ENCODE data around the gene DOCK7. TPM values are rescaled to one million over a fixed set of nuclear protein-coding genes. Genes with fewer than 3 reads are reported as not detected.
"Not testable (repeated sequence)": the region's sequence is repeated elsewhere in the genome, so short reads cannot be mapped to it uniquely, and the experiment has no call there.

DOCK7 gene
- total and polyA plus RNA-seq, 5 experiments from 2014 or later, result 1.2 to 11.8 (median 3.1) TPM

DNA sequence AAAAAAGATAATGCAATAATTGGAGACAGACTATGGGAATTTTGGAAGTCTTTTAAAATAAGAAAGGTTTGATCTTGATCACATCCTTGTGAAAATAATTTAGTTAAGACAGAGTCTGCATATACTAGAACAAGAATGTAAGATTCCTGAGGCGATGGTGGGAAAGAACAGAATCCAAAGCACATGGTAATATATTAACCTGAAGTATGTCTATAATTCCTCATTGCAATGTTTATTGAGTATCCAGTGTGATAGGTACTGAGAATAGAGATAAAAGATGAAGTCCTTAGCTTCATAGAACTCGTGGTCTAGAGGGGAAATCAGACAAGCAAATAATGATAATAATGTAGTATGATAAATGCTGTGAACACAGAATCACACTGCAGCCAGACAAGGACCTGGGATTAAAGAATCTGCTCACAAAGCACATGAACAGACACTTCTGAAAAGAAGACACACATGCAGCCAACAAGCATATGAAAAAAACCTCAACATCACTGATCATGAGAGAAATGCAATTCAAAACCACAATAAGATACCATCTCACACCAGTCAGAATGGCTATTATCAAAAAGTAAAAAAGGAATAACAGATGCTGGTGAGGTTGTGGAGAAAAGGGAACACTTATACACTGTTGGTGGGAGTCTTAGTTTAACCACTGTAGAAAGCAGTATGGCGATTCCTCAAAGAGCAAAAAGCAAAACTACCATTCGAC lies 97.8 kb downstream of the DOCK7 start:
- POLR2A ChIA-PET, result no interaction called here
- Mint-ChIP-seq H3K27ac (no peak overlapping the region), H3K36me3 (peaks cover 0 to 26% (median 8%) of the 10 kb centered on the region in 3 donors), H3K27me3 (no peaks in the 10 kb centered on the region), H3K4me1 (peaks cover 0 to 2% (median 0%) of the 10 kb centered on the region in 4 donors), H3K9me3 (peaks cover 0 to 15% (median 0%) of the 10 kb centered on the region in 9 donors), H3K4me3 (no peak overlapping the region)
- no peak for ATAC-seq
- no peak for DNase-seq

DNA sequence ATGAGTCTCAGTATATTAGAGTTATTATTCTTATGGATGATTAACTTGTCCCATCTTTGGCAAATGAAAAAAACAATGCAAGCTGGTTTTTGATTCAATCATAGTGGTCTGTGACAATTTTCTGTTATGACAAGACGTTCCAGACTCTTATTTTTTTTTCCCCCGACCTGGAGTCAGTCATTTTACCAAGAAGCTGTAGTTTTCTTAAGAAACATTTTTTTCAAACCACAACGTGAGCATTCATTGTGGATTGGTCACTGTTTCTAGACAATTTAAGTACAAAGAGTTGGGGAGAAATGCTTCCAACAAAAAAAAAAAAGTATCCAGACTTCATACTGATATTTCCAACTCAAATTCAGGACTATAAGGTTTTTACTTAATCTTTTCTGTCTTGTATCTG lies 98.9 kb downstream of the DOCK7 start:
- DNase-seq (no peak), ATAC-seq (no peak)
- POLR2A ChIA-PET, result no interaction called here
- peaks cover 0 to 2% (median 0%) of the 10 kb centered on the region in 4 donors for H3K4me1 Mint-ChIP-seq
- no peaks in the 10 kb centered on the region for H3K27me3 Mint-ChIP-seq
- H3K36me3 Mint-ChIP-seq, result peaks cover 0 to 31% (median 8%) of the 10 kb centered on the region in 3 donors
- peaks cover 0 to 15% (median 0%) of the 10 kb centered on the region in 9 donors for H3K9me3 Mint-ChIP-seq
- H3K27ac Mint-ChIP-seq, result no peak overlapping the region
- H3K4me3 Mint-ChIP-seq, result no peak overlapping the region

DNA sequence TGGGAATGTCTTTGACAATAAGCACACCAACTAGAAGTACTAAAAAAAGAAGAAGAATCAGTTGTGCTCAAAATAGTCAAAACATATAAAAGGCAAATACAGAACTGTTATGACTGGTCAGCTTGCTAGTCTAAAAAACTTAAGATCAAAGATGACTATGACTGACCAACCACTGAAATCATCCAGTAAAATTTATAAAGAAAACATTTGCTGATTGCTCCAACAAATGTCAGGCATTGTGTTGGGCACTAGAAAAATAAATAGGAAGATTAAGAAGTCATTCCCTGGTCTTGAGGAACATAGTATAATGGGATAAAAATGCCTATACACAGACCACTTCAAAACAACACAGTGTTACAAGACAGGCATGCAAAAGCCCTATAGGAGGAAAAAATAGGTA lies 100.2 kb downstream of the DOCK7 start:
- DNase-seq (no peak), ATAC-seq (no peak)
- Mint-ChIP-seq H3K4me3 (no peak overlapping the region), H3K9me3 (peaks cover 0 to 15% (median 0%) of the 10 kb centered on the region in 9 donors), H3K27me3 (no peaks in the 10 kb centered on the region), H3K36me3 (peaks cover 0 to 28% (median 8%) of the 10 kb centered on the region in 3 donors), H3K4me1 (peaks cover 0 to 2% (median 0%) of the 10 kb centered on the region in 4 donors), H3K27ac (no peak overlapping the region)
- POLR2A ChIA-PET, result no interaction called here

DNA sequence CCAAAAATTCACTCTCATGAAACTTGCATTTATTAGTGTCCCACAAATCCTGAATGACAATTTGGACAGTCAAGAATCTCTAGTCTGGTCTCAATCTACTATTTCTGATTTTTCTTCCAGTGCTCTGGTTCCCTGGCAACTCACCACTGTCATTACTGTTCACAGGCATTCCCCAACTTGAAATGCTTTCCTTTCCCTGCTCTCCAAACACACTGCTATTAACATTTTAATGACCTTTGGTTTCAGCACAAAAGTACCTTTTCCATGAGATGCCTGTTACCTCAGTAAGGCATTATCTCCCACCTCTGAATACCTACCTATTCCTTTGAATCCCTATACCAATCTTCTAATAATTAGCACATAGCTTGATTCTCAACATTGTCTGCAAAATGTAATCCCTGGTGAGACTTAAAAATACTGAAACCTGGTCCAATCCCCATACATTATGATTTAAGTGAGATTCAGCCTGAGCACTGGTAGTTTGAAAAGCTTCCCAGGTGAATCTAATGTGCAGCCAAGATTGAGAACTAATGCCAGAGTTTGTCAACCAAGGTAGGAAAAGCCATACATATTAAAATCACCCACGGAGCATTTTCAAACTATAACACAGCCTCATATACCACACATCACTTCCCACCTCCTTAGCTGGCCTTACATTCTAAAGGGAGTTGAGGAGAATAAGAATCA lies 102.6 kb downstream of the DOCK7 start:
- Mint-ChIP-seq H3K36me3 (peaks cover 0 to 36% (median 11%) of the 10 kb centered on the region in 3 donors), H3K4me3 (no peak overlapping the region), H3K4me1 (peaks cover 0 to 2% (median 0%) of the 10 kb centered on the region in 4 donors), H3K27ac (no peak overlapping the region), H3K9me3 (peaks cover 0 to 4% (median 0%) of the 10 kb centered on the region in 9 donors), H3K27me3 (no peaks in the 10 kb centered on the region)
- POLR2A ChIA-PET, result no interaction called here
- no peak for ATAC-seq
- DNase-seq, result no peak

DNA sequence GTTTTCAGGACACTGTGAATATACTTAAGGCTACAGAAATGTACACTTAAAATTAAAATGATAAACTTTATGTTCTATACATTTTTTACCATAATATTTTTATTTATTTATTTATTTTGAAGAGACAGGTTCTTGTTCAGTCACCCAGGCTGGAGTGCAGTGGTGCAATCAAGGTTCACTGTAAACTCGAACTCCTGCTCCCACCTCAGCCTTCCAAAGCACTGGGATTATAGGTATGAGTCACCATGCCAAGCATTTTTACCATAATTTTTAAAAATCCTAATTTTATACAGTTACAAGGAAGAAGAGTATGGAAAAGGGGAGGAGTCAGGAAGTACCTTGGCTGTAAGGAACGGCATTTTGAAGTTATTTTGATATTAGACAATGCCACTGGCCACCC lies 114.5 kb downstream of the DOCK7 start:
- no peaks in the 10 kb centered on the region for H3K27me3 Mint-ChIP-seq
- no peak for DNase-seq
- POLR2A ChIA-PET, result no interaction called here

DNA sequence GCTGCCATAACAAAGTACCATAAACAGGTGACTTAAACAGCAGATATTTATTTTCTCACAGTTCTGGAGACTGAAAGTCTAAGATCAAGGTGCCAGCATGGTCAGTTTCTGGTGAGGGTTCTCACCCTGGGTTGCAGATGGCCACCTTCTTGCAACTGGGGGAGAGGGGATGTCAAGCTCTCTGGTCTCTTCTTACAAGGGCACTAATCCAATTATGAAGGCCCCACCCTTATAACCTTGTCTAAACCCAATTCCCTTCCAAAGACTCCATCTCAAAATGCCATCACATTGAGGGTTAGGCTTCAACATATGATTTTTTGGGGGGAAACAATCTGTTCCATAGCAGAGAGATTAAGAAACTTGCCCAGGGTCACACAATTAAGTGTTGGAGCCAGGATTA lies 115.7 kb downstream of the DOCK7 start:
- DNase-seq (no peak), ATAC-seq (no peak)
- H3K9me3 Mint-ChIP-seq, result peaks cover 3 to 26% (median 20%) of the 10 kb centered on the region in 9 donors
- no peaks in the 10 kb centered on the region for H3K27me3 Mint-ChIP-seq
- H3K27ac Mint-ChIP-seq, result peak overlapping the region in 1 of 10 donors; percentile 46
- peaks cover 0 to 1% (median 0%) of the 10 kb centered on the region in 4 donors for H3K4me1 Mint-ChIP-seq
- H3K4me3 Mint-ChIP-seq, result no peak overlapping the region
- peaks cover 14 to 50% (median 47%) of the 10 kb centered on the region in 3 donors for H3K36me3 Mint-ChIP-seq
- POLR2A ChIA-PET, result no interaction called here

More for the DNA sequence above, 114.5 kb downstream of the DOCK7 start:
- Mint-ChIP-seq H3K4me1 (no peaks in the 10 kb centered on the region), H3K36me3 (peaks cover 10 to 46% (median 42%) of the 10 kb centered on the region in 3 donors), H3K4me3 (no peak overlapping the region), H3K27ac (no peak overlapping the region), H3K9me3 (peaks cover 0 to 24% (median 16%) of the 10 kb centered on the region in 9 donors)
- ATAC-seq, result no peak

DNA sequence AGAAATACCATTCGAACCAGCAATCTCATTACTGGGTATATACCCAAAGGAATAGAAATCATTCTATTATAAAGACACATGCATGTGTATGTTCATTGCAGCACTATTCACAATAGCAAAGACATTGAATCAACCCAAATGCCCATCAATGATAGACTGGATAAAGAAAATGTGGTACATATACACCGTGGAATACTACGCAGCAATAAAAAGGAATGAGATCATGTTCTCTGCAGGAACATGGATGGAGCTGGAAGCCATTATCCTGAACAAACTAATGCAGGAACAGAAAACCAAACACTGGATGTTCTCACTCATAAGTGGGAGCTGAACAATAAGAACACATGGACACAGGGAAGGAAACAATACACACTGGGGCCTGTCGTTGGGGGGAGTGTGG lies 116.7 kb downstream of the DOCK7 start:
- H3K4me1 Mint-ChIP-seq, ATAC-seq, POLR2A ChIA-PET, H3K27me3 Mint-ChIP-seq, H3K4me3 Mint-ChIP-seq, DNase-seq, H3K27ac Mint-ChIP-seq: not testable (repeated sequence)
- Mint-ChIP-seq H3K36me3 (peaks cover 20 to 58% (median 49%) of the 10 kb centered on the region in 3 donors), H3K9me3 (peaks cover 3 to 35% (median 24%) of the 10 kb centered on the region in 9 donors)

DNA sequence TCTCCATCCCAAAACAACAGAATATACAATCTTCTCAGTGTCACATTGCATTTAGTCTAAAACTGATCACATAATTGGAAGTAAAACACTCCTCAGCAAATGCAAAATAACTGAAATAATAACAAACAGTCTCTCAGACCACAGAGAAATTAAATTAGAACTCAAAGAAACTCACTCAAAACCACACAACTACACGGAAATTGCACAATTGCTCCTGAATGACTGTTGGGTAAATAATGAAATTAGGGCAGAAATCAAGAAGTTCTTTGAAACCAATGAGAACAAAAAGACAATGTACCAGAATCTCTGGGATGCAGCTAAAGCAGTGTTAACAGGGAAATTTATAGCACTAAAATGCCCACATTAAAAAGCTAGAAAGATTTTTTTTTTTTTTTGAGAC lies 120.3 kb downstream of the DOCK7 start:
- DNase-seq, H3K27ac Mint-ChIP-seq, H3K4me1 Mint-ChIP-seq, H3K4me3 Mint-ChIP-seq, H3K27me3 Mint-ChIP-seq, POLR2A ChIA-PET, ATAC-seq: not testable (repeated sequence)
- peaks cover 26 to 63% (median 55%) of the 10 kb centered on the region in 3 donors for H3K36me3 Mint-ChIP-seq
- H3K9me3 Mint-ChIP-seq, result peaks cover 3 to 42% (median 24%) of the 10 kb centered on the region in 9 donors

DNA sequence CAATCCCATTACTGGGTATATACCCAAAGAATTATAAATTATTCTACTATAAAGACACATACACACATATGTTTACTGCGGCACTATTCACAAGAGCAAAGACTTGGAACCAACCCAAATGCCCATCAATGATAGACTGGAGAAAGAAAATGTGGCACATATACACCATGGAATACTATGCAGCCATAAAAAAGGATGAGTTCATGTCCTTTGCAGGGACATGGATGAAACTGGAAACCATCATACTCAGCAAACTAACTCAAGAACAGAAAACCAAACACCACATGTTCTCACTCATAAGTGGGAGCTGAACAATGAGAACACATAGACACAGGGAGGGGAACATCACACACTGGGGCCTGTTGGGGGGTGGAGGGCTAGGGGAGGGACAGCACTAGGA lies 121.0 kb downstream of the DOCK7 start:
- H3K4me3 Mint-ChIP-seq, H3K27ac Mint-ChIP-seq, H3K4me1 Mint-ChIP-seq, ATAC-seq, H3K27me3 Mint-ChIP-seq, POLR2A ChIA-PET, DNase-seq: not testable (repeated sequence)
- H3K36me3 Mint-ChIP-seq, result peaks cover 26 to 56% (median 54%) of the 10 kb centered on the region in 3 donors
- peaks cover 3 to 42% (median 24%) of the 10 kb centered on the region in 9 donors for H3K9me3 Mint-ChIP-seq

DNA sequence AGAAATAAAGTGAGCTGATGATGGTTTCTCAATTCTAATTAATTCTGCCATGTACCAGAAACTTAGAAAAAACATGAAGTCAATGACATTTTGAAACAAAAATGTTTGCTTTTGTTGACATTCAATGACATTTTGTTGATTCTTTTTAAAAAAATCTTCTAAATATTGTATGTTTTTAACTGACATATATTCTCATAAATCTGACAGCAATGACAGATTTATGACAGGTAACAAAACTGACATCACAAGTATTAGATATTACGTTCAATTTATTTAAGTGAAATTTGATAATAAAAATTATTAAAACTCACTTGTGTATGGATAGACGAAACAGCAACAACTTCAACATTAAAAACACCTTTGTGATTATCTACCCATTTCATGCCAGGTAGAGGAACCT lies 126.9 kb downstream of the DOCK7 start:
- peaks cover 11 to 43% (median 22%) of the 10 kb centered on the region in 3 donors for H3K36me3 Mint-ChIP-seq
- peaks cover 0 to 4% (median 0%) of the 10 kb centered on the region in 9 donors for H3K9me3 Mint-ChIP-seq
- H3K27ac Mint-ChIP-seq, result no peak overlapping the region
- H3K4me1 Mint-ChIP-seq, result peaks cover 0 to 6% (median 2%) of the 10 kb centered on the region in 4 donors
- ATAC-seq, result no peak
- peaks cover 0 to 2% (median 0%) of the 10 kb centered on the region in 5 donors for H3K27me3 Mint-ChIP-seq
- POLR2A ChIA-PET, result no interaction called here
- H3K4me3 Mint-ChIP-seq, result no peak overlapping the region
- no peak for DNase-seq

DNA sequence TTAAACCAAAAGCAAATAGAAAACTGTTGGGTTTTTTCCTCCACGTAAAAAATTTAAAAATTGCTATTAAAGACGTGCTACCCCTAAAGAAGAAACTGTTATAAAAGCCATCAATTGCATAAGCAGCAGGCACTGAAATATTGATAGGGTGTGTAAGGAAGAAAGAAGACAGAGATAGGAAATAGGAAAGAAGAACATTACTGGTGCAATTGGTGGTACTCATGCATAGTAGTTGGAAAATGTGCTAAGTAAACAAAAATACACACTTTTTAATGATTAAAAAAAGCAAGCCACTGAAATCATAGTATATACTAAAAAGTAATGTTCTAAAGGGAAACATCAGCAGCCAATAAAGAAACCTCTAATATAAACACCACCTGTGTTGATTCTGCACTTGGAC lies 143.6 kb downstream of the DOCK7 start:
- Mint-ChIP-seq H3K4me1 (no peaks in the 10 kb centered on the region), H3K27ac (no peak overlapping the region), H3K36me3 (peaks cover 0 to 28% (median 2%) of the 10 kb centered on the region in 3 donors), H3K9me3 (no peaks in the 10 kb centered on the region), H3K27me3 (no peaks in the 10 kb centered on the region), H3K4me3 (no peak overlapping the region)
- no peak for ATAC-seq
- DNase-seq, result no peak
- POLR2A ChIA-PET, result no interaction called here

DNA sequence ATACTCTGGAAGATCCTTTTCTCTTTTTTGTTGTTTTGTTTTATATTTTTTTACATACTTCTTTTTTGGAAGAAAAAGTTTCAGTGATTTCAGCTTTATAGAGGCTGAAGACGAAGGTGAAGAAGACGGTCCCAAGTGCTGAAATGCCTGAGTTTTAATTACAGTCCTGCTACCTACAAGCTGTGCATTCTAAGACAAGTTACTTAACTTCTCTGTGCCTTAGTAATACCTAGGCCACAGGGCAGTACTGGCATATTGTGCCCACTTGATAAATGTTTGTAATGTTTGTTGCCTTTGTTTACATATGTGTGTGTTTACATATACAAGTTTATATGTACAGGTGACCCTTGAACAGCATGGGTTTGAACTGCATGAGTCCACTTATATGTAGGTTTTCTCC lies 147.1 kb downstream of the DOCK7 start:
- DNase-seq (no peak), ATAC-seq (no peak)
- Mint-ChIP-seq H3K4me3 (no peak overlapping the region), H3K27me3 (no peaks in the 10 kb centered on the region), H3K4me1 (no peaks in the 10 kb centered on the region), H3K27ac (no peak overlapping the region), H3K9me3 (no peaks in the 10 kb centered on the region), H3K36me3 (peaks cover 0 to 46% (median 4%) of the 10 kb centered on the region in 3 donors)
- POLR2A ChIA-PET, result no interaction called here

DNA sequence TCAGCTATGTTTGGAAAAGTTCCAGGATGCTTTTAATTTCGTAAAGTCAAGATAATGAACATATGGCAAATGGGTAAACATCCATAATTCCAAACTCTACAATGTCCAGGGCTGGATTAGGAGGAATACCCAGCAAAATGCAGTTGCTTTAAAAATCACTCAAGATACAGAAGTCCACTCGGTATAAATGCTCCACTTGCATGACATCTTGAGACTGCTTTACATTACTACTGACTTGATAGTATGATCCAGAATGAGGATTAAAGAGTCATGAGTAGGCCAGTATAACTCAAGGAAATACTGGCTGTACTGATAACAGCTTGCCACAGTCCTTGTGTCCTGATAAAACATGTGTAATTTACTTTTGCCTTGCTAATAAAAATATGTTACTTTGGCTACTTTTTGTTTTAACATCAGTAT lies 149.1 kb downstream of the DOCK7 start:
- H3K36me3 Mint-ChIP-seq, result peaks cover 0 to 58% (median 5%) of the 10 kb centered on the region in 3 donors
- POLR2A ChIA-PET, result no interaction called here

More for the DNA sequence above, 149.1 kb downstream of the DOCK7 start:
- no peaks in the 10 kb centered on the region for H3K9me3 Mint-ChIP-seq
- H3K27me3 Mint-ChIP-seq, result no peaks in the 10 kb centered on the region
- no peak for DNase-seq
- no peak overlapping the region for H3K27ac Mint-ChIP-seq
- no peak overlapping the region for H3K4me3 Mint-ChIP-seq
- no peak for ATAC-seq
- no peaks in the 10 kb centered on the region for H3K4me1 Mint-ChIP-seq
